GM10248 (cell line): Measurements from ENCODE around the gene HDAC6.

Source experiments
- CTCF ChIA-PET: fragments of 300-600 bp; sonication (Branson Sonifier 250); formaldehyde crosslinking; extraction: SDS; loops from one replicate; lab custom pipeline; 2021; ENCODE audit warnings: antibody characterized with exemption; lab: Yijun Ruan, JAX
- POLR2A ChIA-PET: fragments of 350-650 bp; sonication (Branson Sonifier 250); formaldehyde crosslinking; extraction: SDS; loops from one replicate; lab custom pipeline; 2020; ENCODE audit warnings: antibody characterized with exemption; lab: Yijun Ruan, JAX
- DNase-seq: peaks from one replicate; pipeline ENCODE4 v3.0.0; 2012; ENCODE audit errors: extremely low spot score
- TF ChIP-seq, protein P1 (sequence below): IDR thresholded peaks from 2 replicates; pipeline ENCODE4 v1.5.1; 2012; ENCODE audit warnings: mild to moderate bottlenecking, low read depth; ENCODE audit errors: extremely low read depth, missing control alignments, control extremely low read depth

HDAC6 gene

DNA sequence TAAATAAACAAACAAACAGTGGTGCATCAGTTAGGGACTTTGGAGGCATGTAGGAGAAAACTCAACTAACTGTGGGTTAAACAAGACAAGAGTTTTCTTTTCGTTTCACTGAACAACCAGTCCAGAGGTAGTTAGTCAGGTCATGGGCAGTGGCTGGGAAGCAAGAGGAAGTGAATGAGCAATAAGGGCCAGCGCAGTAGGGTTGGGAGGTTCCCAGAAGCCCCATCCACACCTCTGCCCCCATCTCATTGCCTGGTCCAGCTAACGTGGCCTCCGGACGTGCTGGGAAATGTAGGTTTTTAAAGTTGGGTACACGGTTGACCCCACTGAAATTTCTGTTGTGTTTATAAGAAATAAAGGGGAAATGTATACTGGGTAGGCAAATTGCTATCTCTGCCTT is 31.6 kb upstream of the HDAC6 start:
- ChIA-PET POLR2A (no interaction called here), CTCF (no interaction called here)
- TF ChIP-seq, protein P1, sequence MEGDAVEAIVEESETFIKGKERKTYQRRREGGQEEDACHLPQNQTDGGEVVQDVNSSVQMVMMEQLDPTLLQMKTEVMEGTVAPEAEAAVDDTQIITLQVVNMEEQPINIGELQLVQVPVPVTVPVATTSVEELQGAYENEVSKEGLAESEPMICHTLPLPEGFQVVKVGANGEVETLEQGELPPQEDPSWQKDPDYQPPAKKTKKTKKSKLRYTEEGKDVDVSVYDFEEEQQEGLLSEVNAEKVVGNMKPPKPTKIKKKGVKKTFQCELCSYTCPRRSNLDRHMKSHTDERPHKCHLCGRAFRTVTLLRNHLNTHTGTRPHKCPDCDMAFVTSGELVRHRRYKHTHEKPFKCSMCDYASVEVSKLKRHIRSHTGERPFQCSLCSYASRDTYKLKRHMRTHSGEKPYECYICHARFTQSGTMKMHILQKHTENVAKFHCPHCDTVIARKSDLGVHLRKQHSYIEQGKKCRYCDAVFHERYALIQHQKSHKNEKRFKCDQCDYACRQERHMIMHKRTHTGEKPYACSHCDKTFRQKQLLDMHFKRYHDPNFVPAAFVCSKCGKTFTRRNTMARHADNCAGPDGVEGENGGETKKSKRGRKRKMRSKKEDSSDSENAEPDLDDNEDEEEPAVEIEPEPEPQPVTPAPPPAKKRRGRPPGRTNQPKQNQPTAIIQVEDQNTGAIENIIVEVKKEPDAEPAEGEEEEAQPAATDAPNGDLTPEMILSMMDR, result no peak
- DNase-seq, result no peak

DNA sequence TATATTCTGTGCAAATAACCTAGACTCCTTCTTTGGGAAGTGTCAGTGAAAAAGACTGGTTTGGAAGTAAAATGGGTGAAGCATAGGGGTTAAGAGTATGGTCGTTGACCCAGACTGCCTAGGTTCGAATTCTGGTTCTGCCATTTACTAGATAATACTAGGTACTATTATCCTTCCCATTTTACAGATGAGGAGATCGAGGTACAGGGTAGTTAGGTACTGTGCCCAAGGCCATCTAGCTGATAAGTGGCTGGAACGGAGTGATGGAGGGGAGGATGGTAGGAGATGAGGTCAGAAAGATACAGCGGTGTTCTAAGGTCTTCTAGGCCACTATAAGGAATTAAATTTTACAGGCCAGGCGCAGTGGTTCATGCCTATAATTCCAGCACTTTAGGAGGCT is 29.3 kb upstream of the HDAC6 start:
- TF ChIP-seq, protein P1, result no peak
- ChIA-PET CTCF (no interaction called here), POLR2A (no interaction called here)
- DNase-seq, result no peak

DNA sequence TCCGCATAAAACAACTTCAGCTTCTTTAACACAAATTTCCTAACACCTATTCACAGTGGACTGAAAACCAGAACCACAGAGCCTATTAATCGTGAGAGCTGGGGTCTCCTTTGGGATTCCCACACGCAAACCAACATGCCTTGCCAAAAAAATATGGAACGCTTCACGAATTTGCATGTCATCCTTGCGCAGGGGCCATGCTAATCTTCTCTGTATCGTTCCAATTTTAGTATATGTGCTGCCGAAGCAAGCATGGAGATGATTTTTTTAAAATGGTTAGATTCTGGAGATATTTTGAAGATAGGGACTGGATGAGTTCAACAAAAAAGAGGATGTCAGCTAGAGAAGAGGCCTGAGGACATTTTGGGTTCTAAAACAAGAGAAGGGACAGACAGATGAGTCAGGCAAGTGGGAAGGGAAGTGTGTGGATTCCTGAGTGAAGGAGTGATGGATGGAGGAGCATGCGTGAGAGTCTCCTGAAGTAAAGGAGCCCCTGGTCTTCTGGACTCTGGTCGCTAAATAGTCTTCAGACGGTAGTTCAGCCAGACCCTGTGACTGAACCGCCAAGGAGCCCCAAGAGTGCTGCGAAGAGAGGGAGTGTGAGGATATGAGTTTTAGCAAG is 24.9 kb upstream of the HDAC6 start:
- CTCF ChIA-PET, result no interaction called here
- POLR2A ChIA-PET, result no interaction called here
- TF ChIP-seq, protein P1, result no peak
- DNase-seq, result no peak

DNA sequence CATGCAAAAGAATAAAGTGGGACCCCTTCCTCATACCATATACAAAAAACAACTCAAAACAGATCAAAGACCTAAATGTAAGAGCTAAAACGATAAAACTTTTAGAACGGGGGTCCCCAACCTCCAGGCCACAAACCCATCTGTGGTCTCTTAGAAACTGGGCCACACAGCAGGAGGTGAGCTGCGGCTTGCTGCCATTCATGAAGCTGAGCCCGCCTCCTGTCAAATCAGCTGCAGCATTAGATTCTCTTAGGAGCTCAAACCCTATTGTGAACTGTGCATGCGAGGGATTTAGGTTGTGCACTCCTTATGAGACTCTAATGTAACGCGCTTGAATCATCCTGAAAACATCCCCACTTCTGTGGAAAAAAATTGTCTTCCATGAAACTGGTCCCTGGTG is 22.5 kb upstream of the HDAC6 start:
- no peak for DNase-seq
- ChIA-PET CTCF (no interaction called here), POLR2A (no interaction called here)
- TF ChIP-seq, protein P1, result no peak

DNA sequence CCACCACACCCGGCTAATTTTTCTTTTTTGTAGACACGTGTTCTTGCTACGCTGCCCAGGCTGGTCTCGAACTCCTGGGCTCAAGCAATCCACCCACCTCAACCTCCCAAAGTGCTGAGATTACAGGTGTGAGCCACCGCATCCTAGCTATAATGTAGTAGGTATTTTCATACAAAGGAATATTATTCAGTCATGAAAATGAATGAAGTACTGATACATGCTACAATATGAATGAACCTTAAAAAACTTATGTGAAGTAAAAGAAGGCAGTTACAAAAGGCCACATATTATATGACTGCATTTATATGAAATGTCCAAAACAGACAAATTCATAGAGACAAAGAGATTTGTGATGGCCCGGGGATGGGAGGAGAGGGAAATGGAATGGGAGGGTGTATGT is 20.2 kb upstream of the HDAC6 start:
- no peak for DNase-seq
- TF ChIP-seq, protein P1, result no peak
- ChIA-PET CTCF (no interaction called here), POLR2A (no interaction called here)

DNA sequence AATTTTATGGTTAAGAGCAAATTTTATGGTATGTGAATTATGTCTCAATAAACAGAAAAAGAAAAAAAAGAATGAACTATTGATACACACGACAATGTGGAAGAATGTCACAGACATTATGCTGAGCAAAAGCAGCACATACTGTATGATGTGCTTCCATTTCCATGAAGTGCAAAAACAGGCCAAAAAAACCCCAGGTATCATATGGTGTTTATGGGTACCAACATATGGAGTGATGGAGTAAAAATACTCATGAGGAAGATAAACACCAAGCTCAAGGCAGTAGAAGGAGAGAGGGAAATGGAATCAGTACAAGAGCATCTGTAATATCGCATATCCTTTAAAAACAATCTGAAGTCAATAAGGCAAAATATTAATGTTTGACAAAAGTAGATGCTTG is 19.7 kb upstream of the HDAC6 start:
- ChIA-PET CTCF (no interaction called here), POLR2A (no interaction called here)
- no peak for DNase-seq
- TF ChIP-seq, protein P1, result no peak
